Skin of body (tissue), 2 donors: ENCODE data around the gene PSMD3. TPM values are rescaled to one million over a fixed set of nuclear protein-coding genes. Genes with fewer than 3 reads are reported as not detected.

ENCODE experiments used
- DNase-seq: peaks from one replicate; lab custom pipeline; 2025; lab: John Stamatoyannopoulos, UW
- total RNA-seq: library from RNA; depleted of rRNA; stranded (reverse); fragments of >200 nt; gene quantifications from one replicate; pipeline ENCODE4 v1.2.3, GENCODE V29; 2014

The PSMD3 gene
- total RNA-seq, 1 donor from 2014 or later = 49.5 TPM

GRCh38 chr17:40022497-40022896 lies 41.9 kb downstream of the PSMD3 start:
- no peak for DNase-seq

- DNase-seq = no peak
These were observed 42.4 kb downstream of the PSMD3 start for GRCh38 chr17:40022961-40023541.

GRCh38 chr17:40023590-40024292 lies 43.1 kb downstream of the PSMD3 start:
- no peak for DNase-seq

- no peak for DNase-seq
These were observed 44.3 kb downstream of the PSMD3 start for GRCh38 chr17:40024901-40025300.

GRCh38 chr17:40025559-40025958 lies 45.0 kb downstream of the PSMD3 start:
- no peak for DNase-seq

- DNase-seq = no peak
These were observed 45.6 kb downstream of the PSMD3 start for GRCh38 chr17:40025991-40026815.

- peak; percentile 10 for DNase-seq
These were observed 46.4 kb downstream of the PSMD3 start for GRCh38 chr17:40026816-40027613.

- DNase-seq = no peak
These were observed 47.0 kb downstream of the PSMD3 start for GRCh38 chr17:40027614-40028012.

- no peak for DNase-seq
These were observed 48.0 kb downstream of the PSMD3 start for GRCh38 chr17:40028595-40028994.

GRCh38 chr17:40031706-40032105 lies 51.1 kb downstream of the PSMD3 start:
- no peak for DNase-seq

GRCh38 chr17:40032322-40033320 lies 52.0 kb downstream of the PSMD3 start:
- DNase-seq = no peak

GRCh38 chr17:40033339-40033738 lies 52.7 kb downstream of the PSMD3 start:
- DNase-seq = no peak

- DNase-seq = no peak
These were observed 54.0 kb downstream of the PSMD3 start for GRCh38 chr17:40034426-40035161.

- no peak for DNase-seq
These were observed 54.6 kb downstream of the PSMD3 start for GRCh38 chr17:40035162-40035559.

- peak; percentile 80 for DNase-seq
These were observed 58.4 kb downstream of the PSMD3 start for GRCh38 chr17:40038882-40039513.

GRCh38 chr17:40041196-40041595 lies 60.6 kb downstream of the PSMD3 start:
- DNase-seq = no peak
